Thyroid gland (tissue), 4 donors: ENCODE data around the gene CDH6.

ENCODE experiments used
- CTCF ChIP-seq, 6 experiments: fragments of 200-600 bp in 3 of 6; fragments of 450-650 bp in 3 of 6; sonication (generic) in 3 of 6; IDR thresholded peaks; one replicate each; pipeline ENCODE4 v1.5.1; 2016 to 2019; ENCODE audit warnings: antibody characterized with exemption in 6 of 6, mild to moderate bottlenecking in 2 of 6, inconsistent platforms in 1 of 6, moderate library complexity in 1 of 6
- POLR2A ChIP-seq, 2 donors: fragments of 450-650 bp; IDR thresholded peaks; one replicate each; pipeline ENCODE4 v1.6.1; 2017; ENCODE audit warnings: antibody characterized with exemption in 2 of 2, mild to moderate bottlenecking in 2 of 2, moderate library complexity in 1 of 2

DNA sequence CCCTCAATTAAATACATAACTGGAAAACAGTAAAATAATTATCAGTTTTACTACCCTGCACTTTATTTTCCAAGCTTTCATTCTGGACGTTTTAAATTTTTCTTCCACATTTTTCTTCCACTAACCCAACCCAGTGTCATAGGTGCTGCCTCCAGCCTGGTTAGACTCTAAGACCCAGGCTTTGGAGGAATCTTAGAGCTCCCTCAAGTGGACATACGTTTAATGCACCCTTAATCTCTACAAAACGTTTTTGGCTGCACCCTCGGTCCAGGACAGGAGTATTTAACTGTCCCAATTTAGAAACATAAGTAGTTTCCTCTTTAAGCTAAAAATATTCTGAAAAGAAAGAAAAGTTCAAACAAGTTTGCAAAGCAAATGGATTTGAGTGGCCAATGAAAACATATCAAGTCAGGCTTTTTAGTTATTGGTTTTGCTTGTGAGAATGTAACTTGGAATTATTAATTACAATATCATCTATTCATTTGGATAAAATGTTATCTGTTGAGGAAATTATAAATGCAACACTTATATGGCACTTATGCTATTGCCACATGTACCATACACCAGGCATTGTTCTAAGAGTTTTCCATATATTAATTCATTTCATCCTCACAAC is 38.9 kb downstream of the CDH6 start:
- no peak for TF ChIP-seq POLR2A (IDR thresholded peaks at IDR 0.05)
- peak; percentile 10 to 73 (median 56) for TF ChIP-seq CTCF (IDR thresholded peaks at IDR 0.05)
